Measurements from ENCODE around the gene MYO9A.

GRCh38 chr15:71820127-71820526, 297.8 kb downstream of the MYO9A start:
- TF ChIP-seq POLR2A (IDR thresholded peaks at IDR 0.05) (no peak), CTCF (IDR thresholded peaks at IDR 0.05) (no peak)

Data from thyroid gland (tissue), 4 donors.